ENCODE data around the gene BZW2.

DNA sequence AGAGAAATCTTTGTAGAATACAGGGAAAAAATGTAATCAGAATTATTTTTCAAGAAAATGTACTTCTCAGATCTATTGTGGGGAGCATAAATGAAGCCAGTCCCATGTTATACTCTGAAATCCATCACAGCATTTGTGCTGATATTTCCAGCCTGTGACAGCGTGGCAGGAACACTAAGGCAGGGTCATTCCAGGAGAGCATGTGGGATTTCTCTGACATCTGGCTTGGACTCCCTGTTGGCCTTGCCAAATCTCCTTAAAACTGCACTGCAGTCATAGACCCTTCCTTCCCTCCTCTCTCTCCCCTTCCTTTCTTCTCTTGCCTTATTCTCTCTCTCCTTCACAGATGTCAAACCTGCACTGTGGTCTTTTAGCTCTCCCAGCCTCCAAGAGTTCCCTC lies 101.1 kb downstream of the BZW2 start:
- TF ChIP-seq CTCF (IDR thresholded peaks at IDR 0.05): no peak
- no peak for TF ChIP-seq POLR2A (IDR thresholded peaks at IDR 0.05)
- TF ChIP-seq EP300 (IDR thresholded peaks at IDR 0.05; ENCODE audit: low read depth): no peak

All from transverse colon (tissue), 3 donors.